ENCODE measurements around the gene CPB1.

GRCh38 chr3:148879256-148879655, 51.6 kb downstream of the CPB1 start:
- TF ChIP-seq ZNF274 (IDR thresholded peaks at IDR 0.05; ENCODE audit: low read depth, low read length) (no peak), YY1 (IDR thresholded peaks at IDR 0.05; ENCODE audit: insufficient read depth, insufficient read length) (no peak), SUZ12 (IDR thresholded peaks at IDR 0.05; ENCODE audit: extremely low read depth, insufficient read depth, insufficient read length) (no peak)
